ENCODE data around the gene PPEF1. TPM values are rescaled to one million over a fixed set of nuclear protein-coding genes. Genes with fewer than 3 reads are reported as not detected.

The PPEF1 gene, protein sequence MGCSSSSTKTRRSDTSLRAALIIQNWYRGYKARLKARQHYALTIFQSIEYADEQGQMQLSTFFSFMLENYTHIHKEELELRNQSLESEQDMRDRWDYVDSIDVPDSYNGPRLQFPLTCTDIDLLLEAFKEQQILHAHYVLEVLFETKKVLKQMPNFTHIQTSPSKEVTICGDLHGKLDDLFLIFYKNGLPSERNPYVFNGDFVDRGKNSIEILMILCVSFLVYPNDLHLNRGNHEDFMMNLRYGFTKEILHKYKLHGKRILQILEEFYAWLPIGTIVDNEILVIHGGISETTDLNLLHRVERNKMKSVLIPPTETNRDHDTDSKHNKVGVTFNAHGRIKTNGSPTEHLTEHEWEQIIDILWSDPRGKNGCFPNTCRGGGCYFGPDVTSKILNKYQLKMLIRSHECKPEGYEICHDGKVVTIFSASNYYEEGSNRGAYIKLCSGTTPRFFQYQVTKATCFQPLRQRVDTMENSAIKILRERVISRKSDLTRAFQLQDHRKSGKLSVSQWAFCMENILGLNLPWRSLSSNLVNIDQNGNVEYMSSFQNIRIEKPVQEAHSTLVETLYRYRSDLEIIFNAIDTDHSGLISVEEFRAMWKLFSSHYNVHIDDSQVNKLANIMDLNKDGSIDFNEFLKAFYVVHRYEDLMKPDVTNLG
- total RNA-seq = not detected in 2 replicates

DNA sequence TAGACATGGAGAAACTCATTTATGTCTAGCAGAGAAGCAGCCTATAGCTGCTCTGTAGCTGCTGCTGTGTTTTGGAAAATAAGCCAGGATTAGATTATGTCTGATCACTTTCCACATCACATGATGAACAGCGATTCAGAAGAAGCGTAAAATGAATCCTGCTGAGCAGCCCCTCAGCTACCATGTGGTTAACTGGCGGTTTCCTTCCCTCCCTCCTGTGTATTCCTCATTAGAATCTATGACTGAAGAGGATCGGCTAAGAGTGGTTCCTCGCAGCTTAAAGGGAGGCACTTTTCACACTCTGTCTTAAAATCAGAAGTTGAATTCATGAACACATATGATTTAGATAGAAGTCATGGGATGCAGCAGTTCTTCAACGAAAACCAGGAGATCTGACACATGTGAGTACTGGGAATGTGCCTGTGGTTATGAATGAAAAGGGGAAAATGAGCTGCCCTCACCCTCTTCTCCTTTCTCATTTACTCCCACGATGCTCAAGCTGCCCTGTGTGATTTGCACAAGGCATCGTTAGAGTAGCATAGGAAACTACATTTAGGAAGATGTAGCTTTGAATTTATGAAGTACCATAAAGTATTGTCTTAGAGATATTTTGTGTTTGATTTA, at the start of gene PPEF1:
PPEF1 (plus strand) TSS at position 220 of the 624 bp plus-strand sequence; CDS start at position 356, 136 bp downstream.
- TF ChIP-seq, protein P1, sequence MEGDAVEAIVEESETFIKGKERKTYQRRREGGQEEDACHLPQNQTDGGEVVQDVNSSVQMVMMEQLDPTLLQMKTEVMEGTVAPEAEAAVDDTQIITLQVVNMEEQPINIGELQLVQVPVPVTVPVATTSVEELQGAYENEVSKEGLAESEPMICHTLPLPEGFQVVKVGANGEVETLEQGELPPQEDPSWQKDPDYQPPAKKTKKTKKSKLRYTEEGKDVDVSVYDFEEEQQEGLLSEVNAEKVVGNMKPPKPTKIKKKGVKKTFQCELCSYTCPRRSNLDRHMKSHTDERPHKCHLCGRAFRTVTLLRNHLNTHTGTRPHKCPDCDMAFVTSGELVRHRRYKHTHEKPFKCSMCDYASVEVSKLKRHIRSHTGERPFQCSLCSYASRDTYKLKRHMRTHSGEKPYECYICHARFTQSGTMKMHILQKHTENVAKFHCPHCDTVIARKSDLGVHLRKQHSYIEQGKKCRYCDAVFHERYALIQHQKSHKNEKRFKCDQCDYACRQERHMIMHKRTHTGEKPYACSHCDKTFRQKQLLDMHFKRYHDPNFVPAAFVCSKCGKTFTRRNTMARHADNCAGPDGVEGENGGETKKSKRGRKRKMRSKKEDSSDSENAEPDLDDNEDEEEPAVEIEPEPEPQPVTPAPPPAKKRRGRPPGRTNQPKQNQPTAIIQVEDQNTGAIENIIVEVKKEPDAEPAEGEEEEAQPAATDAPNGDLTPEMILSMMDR (conservative IDR thresholded peaks at IDR 0.05; ENCODE audit: low read depth, low read length) = no peak
- no peak for DNase-seq (ENCODE audit: low read depth)
- no peak within 1 kb of the TSS for H3K4me3 ChIP-seq (ENCODE audit: low read depth, low read length)

DNA sequence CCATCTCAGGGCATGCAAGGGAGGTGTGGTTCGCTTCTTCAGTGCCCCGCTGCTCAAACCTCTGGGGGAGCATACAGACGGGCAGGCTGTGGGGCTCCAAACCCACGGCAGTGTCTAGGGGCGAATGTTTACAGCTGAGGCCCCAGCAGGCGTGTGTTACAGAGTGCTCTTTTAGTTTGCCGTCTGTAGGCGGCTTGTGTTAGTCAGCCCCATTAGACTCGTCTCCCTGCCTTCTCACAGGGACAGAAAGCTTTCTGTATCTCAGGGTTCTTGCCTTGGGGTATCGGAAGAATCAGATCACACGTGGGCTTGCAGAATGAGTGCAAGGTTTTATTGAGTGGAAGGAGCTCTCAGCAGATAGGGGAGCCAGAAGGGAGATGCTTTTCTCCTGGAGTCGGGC, 46.2 kb upstream of the PPEF1 start:
- TF ChIP-seq, protein P1 (conservative IDR thresholded peaks at IDR 0.05; ENCODE audit: low read depth, low read length) = no peak
- no peak for DNase-seq (ENCODE audit: low read depth)
- no peak overlapping the region for H3K4me3 ChIP-seq (ENCODE audit: low read depth, low read length)

DNA sequence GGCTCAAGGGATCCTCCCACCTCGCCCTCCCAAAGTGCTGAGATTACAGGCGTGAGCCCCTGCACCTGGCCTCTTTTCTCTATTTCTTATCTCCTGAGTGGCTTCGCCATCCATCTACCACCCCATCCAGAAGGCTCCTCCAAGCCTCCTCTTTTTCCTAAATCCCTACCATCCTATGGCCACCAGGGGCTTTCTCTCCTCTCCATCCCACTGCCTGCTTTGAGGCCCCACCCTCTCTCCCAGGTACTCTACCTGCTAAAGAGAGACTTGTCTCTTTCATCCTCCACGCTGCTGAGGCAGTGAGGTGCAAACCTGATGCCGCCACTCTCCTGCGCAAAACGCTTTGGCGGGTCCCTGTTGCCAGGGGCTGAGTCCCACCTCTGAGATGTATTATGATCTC, 42.5 kb upstream of the PPEF1 start:
- TF ChIP-seq, protein P1 (conservative IDR thresholded peaks at IDR 0.05; ENCODE audit: low read depth, low read length) = no peak
- DNase-seq (ENCODE audit: low read depth) = no peak
- no peak overlapping the region for H3K4me3 ChIP-seq (ENCODE audit: low read depth, low read length)

DNA sequence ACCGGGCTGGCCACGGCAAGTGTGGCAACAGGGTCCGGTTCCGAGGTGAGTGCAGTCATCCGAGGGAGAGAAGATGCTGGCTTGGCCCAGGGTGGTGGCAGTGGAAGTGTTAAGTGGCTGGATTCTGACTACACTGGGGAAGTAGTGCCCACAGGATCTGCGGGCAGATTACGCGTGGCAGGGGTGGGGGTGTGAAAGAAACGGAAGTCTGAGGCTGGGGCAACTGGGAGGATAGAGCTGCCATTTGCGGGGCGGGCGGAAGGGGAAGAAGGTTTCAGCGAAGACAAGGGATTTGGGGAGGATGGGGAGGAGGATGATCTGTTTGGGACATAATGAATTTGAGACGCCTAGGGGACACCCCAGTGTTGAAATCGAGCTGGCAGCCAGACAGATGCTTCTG, 40.8 kb upstream of the PPEF1 start:
- DNase-seq (ENCODE audit: low read depth) = no peak
- TF ChIP-seq, protein P1 (conservative IDR thresholded peaks at IDR 0.05; ENCODE audit: low read depth, low read length) = no peak

DNA sequence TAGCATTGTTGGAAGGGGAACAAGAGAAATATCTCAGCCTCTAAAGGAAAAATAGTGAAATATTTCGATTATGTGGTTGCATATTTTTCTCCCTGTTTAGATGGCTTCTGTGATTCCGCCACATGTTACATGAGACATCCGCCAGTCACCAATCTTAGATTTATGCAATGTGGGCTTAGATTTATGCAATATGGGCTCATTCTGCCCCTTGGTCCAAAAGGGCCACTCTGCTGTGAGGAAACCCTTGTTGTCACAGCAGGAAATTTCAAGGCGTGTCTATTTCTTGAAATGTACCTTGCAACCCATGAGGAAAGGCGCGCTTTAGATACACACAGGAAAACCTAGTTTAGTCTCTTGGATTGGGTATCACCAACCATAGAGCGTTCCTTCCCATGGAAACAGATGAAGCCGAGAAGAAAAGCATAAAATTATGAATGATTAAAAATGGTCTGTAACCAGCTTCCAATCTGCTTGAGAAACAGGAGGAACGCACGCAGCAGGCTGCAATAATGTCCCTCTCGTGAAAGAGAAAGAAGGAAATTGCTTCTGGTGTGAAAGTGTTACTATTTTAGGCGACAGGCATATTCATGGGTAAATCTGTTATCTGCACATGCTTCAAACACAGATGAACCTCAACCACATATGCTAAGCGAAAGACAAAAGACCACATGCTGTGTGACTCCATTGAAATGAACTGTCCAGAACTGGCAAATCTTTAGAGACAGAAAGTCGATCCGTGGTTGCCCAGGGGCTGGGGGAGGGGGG, 39.2 kb upstream of the PPEF1 start:
- no peak overlapping the region for H3K4me3 ChIP-seq (ENCODE audit: low read depth, low read length)
- no peak for DNase-seq (ENCODE audit: low read depth)
- TF ChIP-seq, protein P1 (conservative IDR thresholded peaks at IDR 0.05; ENCODE audit: low read depth, low read length) = no peak

More for the DNA sequence above, 40.8 kb upstream of the PPEF1 start:
- no peak overlapping the region for H3K4me3 ChIP-seq (ENCODE audit: low read depth, low read length)

DNA sequence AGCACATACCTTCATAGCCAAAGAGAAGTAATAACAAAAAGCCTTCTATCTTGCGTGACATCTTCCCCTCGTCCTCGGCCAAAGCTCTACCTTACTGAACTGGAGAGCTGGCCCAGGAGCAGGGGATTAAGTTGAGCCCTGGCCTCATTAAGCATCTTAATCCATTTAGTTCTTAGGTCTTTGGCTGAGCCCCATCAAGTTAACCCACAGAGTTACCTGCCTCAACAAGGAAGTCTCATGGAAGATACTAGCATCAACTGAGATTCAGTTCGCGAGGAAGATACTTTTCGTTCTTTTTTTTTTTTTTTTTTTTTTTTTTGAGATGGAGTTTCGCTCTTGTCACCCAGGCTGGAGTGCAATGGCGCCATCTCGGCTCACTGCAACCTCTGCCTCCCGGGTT, 35.4 kb upstream of the PPEF1 start, which contains the start of gene RS1:
RS1 (minus strand) TSS at position 101 of the 400 bp plus-strand sequence; CDS start at position 61, 40 bp downstream.
- TF ChIP-seq, protein P1 (conservative IDR thresholded peaks at IDR 0.05; ENCODE audit: low read depth, low read length) = no peak
- H3K4me3 ChIP-seq (ENCODE audit: low read depth, low read length) = no peak within 1 kb of the TSS
- no peak for DNase-seq (ENCODE audit: low read depth)

Data from epithelial cell of proximal tubule (primary cell).